Measurements from ENCODE around the gene CYRIA. TPM values are rescaled to one million over a fixed set of nuclear protein-coding genes. Genes with fewer than 3 reads are reported as not detected.

CYRIA gene
- total and polyA plus RNA-seq, 10 of the 15 experiments (the other 5 are each of a cell fraction or from before 2014, with no cell fraction given) = 3.0 to 13.1 (median 8.5) TPM

DNA sequence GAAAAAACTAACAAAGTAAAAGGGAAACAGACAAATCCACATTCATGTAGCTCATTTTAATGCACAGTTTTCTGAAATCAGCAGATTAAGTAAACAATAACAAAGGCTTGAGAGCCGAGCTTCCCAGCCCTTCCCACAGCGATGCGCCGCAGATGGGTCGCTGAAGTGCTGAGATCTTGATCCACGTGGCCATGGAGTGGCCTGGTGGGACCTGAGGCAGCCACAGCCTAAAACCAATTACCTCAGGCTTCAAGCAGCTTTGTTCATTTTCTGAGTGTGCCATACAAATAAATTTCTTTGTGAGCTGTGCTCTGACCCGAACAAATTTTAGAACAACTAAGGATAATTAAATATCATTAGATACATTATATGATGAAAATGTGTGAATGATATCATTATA, 25.6 kb upstream of the CYRIA start (continued):
- TF ChIP-seq NRF1 (conservative IDR thresholded peaks at IDR 0.05; ENCODE audit: low read depth, low read length) (no peak), CBX5 (IDR thresholded peaks at IDR 0.05; ENCODE audit: low read depth) (no peak), PKNOX1 (IDR thresholded peaks at IDR 0.05) (no peak), CUX1 (IDR thresholded peaks at IDR 0.05; ENCODE audit: insufficient replicate concordance, low read depth, low read length) (no peak), ETV6 (conservative IDR thresholded peaks at IDR 0.05 in 1 of 2, IDR thresholded peaks at IDR 0.05 in 1 of 2; ENCODE audit: borderline replicate concordance in 1 of 2, low read depth in 1 of 2) (no peak), RCOR1 (conservative IDR thresholded peaks at IDR 0.05; ENCODE audit: low read depth, low read length) (no peak), PML (IDR thresholded peaks at IDR 0.05; ENCODE audit: low read length) (no peak), RFX5 (IDR thresholded peaks at IDR 0.05; ENCODE audit: low read depth, low read length) (no peak), CHD2 (IDR thresholded peaks at IDR 0.05; ENCODE audit: borderline replicate concordance, low read depth, low read length) (no peak), NR2C1 (IDR thresholded peaks at IDR 0.05) (no peak)
- TF ChIP-seq, protein P1, sequence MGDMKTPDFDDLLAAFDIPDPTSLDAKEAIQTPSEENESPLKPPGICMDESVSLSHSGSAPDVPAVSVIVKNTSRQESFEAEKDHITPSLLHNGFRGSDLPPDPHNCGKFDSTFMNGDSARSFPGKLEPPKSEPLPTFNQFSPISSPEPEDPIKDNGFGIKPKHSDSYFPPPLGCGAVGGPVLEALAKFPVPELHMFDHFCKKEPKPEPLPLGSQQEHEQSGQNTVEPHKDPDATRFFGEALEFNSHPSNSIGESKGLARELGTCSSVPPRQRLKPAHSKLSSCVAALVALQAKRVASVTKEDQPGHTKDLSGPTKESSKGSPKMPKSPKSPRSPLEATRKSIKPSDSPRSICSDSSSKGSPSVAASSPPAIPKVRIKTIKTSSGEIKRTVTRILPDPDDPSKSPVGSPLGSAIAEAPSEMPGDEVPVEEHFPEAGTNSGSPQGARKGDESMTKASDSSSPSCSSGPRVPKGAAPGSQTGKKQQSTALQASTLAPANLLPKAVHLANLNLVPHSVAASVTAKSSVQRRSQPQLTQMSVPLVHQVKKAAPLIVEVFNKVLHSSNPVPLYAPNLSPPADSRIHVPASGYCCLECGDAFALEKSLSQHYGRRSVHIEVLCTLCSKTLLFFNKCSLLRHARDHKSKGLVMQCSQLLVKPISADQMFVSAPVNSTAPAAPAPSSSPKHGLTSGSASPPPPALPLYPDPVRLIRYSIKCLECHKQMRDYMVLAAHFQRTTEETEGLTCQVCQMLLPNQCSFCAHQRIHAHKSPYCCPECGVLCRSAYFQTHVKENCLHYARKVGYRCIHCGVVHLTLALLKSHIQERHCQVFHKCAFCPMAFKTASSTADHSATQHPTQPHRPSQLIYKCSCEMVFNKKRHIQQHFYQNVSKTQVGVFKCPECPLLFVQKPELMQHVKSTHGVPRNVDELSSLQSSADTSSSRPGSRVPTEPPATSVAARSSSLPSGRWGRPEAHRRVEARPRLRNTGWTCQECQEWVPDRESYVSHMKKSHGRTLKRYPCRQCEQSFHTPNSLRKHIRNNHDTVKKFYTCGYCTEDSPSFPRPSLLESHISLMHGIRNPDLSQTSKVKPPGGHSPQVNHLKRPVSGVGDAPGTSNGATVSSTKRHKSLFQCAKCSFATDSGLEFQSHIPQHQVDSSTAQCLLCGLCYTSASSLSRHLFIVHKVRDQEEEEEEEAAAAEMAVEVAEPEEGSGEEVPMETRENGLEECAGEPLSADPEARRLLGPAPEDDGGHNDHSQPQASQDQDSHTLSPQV (IDR thresholded peaks at IDR 0.05) = no peak
